GM10248 (cell line): ENCODE measurements around the gene MTHFD1L.

Source experiments
- CTCF ChIA-PET: fragments of 300-600 bp; sonication (Branson Sonifier 250); formaldehyde crosslinking; extraction: SDS; loops from one replicate; lab custom pipeline; 2021; ENCODE audit warnings: antibody characterized with exemption; lab: Yijun Ruan, JAX
- POLR2A ChIA-PET: fragments of 350-650 bp; sonication (Branson Sonifier 250); formaldehyde crosslinking; extraction: SDS; loops from one replicate; lab custom pipeline; 2020; ENCODE audit warnings: antibody characterized with exemption; lab: Yijun Ruan, JAX
- DNase-seq: peaks from one replicate; pipeline ENCODE4 v3.0.0; 2012; ENCODE audit errors: extremely low spot score
- TF ChIP-seq, protein P1 (sequence below): IDR thresholded peaks from 2 replicates; pipeline ENCODE4 v1.5.1; 2012; ENCODE audit warnings: mild to moderate bottlenecking, low read depth; ENCODE audit errors: extremely low read depth, missing control alignments, control extremely low read depth

Gene MTHFD1L

DNA sequence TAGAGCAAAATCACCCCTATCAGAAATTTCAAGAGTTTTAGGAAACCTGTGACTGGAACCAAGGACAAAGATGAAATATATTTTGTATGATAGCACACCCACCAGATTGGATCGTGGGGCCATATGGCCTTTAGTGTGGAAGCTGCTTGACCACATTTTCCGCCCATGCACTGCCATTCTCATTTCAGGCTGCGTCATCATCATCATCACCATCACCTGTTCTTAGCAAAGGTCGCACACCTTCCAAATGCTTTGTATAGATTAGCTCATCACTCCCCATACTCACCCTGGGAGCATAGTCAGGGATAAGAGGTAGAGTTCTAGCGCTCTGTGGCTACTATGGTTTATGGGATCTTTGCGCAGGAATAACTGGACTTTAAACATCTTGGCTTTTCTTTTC lies 185.7 kb downstream of the MTHFD1L start:
- DNase-seq = no peak
- ChIA-PET CTCF (interaction anchor here (0.7 to 1.5 kb wide), 4 partner anchors 9 to 159 kb away, joined by 3 to 6 read pairs (median 4); no protein-coding TSS in a partner anchor), POLR2A (no interaction called here)
- TF ChIP-seq, protein P1, sequence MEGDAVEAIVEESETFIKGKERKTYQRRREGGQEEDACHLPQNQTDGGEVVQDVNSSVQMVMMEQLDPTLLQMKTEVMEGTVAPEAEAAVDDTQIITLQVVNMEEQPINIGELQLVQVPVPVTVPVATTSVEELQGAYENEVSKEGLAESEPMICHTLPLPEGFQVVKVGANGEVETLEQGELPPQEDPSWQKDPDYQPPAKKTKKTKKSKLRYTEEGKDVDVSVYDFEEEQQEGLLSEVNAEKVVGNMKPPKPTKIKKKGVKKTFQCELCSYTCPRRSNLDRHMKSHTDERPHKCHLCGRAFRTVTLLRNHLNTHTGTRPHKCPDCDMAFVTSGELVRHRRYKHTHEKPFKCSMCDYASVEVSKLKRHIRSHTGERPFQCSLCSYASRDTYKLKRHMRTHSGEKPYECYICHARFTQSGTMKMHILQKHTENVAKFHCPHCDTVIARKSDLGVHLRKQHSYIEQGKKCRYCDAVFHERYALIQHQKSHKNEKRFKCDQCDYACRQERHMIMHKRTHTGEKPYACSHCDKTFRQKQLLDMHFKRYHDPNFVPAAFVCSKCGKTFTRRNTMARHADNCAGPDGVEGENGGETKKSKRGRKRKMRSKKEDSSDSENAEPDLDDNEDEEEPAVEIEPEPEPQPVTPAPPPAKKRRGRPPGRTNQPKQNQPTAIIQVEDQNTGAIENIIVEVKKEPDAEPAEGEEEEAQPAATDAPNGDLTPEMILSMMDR = no peak

DNA sequence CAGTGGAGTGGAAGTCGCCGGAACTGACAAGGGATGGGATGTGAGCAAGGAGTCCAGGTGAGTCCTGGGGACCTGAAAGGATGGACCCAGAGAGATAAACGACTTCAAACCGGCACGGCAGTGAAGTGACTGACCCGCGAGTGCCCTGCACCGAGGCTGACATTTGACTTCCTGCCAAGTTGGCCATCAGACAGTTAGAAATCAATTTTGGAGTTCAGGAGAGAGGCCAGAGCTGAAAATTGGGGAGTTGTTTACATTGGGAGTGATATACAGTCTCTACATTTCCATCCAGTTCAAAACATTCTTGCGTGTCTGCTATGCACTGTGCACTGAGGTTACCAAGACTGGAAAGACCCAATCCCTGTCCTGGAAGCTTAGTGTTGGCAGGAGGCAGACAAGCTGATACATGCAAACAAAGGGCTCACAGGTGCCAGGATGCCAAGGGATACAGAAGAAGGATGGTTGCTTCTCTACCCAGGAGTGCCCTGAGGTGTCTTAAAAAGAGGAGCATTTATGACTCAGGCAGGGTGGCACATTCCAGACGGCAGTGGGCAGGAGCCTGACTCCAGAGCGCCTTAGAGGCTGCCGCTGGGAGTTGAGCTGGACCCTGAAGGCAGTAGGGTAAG lies 186.6 kb downstream of the MTHFD1L start:
- DNase-seq = no peak
- TF ChIP-seq, protein P1 = no peak
- POLR2A ChIA-PET = no interaction called here
- CTCF ChIA-PET = interaction anchor here (1.0 to 1.2 kb wide), 3 partner anchors 10 to 38 kb away, joined by 3 to 8 read pairs (median 3); no protein-coding TSS in a partner anchor

DNA sequence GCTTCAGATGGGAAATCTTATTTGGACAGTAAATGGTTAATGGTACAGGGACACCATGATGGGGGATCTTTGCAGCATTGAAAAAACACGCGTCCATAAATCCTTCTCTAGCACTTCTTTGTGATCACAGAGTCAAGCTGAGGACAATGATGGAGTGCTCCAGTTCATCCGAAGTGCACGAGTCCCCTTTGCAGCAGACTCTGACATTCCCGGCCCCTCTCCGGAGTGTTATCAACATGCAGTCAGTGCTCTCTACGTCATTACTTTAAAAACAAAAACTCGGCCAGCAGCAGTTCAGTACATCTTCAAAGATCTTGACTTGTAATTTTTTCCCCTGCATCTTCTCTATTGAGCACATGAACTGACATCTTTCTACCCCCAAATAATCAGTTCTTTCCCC lies 188.8 kb downstream of the MTHFD1L start:
- TF ChIP-seq, protein P1 = no peak
- ChIA-PET POLR2A (no interaction called here), CTCF (interaction anchor here (0.6 to 2.6 kb wide), 4 partner anchors 9 to 40 kb away, joined by 3 to 12 read pairs (median 7); no protein-coding TSS in a partner anchor)
- DNase-seq = no peak

DNA sequence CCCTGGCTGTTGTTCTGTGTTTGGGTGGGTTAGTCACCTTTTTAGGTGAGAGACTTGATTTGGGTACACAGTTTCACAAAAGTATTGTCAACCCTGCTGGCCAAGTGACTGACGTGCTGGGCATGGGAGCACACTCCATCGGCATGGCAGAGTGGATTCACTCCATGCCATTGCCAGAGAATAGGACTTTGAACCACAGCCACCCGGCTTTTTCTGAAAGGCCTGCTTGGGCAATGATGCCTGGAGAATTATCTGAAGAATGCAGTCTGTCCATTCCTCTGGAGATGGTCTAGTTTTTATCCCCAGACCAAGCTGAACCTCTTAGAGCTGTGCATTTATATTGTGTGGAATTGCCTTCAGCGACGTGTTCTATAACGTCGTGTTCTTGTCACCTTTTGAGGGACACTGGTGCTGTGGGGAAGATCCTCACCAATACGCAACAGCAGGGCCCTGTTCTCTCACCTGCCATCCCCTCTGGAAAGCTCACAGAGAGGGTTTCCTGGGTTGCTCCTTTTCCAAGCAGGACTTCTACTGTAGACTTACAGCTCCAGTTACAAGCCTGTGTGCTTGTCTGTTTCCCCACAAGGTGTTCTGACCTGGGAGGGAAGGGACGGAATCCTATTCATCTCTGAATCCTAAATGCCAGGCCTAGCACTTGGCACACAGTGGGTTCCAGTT lies 190.9 kb downstream of the MTHFD1L start:
- POLR2A ChIA-PET = no interaction called here
- CTCF ChIA-PET = interaction anchor here (0.7 to 2.6 kb wide), 3 partner anchors 12 to 44 kb away, joined by 3 to 12 read pairs (median 11); no protein-coding TSS in a partner anchor
- no peak for DNase-seq
- TF ChIP-seq, protein P1 = no peak

DNA sequence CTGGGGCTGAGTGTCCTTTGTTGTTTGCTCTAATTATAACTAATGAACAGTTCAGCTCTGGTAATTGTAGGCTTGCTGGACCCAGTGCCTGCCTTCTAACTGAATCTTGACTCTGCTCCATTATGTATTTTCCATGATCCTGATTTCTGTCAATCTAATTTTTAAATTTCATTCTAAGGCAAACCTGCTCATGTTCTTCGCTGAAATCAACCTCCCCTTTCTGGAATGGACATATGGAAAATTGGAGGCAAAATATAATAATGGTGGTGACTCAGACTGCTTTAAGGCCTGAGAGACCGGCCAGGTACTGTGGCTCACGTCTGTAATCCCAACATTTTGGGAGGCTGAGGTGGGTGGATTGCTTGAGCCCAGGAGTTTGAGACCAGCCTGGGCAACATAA lies 191.6 kb downstream of the MTHFD1L start:
- POLR2A ChIA-PET = no interaction called here

DNA sequence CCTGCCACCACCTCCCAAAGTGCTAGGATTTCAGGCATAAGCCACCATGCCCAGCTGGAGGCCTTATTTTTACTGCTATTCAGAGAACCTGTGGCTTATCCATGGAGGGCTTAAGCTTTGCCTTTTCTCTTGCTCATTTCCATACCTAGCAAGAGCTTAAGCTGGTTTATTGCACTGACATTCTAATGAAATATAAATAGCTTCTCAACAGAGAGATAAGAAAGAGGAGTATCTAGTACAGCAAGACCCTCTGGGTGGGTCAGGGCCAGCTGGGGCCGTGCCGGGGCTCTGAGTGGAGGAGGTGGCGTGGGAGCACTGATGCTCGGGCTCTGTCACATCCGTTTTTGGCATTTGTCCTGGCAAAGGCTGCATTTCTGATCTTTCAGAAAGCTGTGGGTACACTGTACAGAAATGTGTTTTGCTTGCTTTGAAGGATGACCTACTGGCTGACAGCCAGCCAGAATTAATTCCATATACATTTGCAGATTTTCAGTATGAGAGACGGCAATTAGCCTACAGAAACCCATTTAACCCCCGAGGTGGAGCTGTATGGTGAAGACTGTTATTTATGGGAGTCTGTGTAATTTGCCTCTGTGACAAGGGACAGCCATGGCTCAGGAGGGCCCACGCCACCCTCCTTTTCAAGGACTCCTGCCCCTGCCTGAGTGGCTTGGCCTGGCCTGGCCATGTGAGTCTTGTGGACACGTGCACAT lies 192.7 kb downstream of the MTHFD1L start:
- DNase-seq = no peak
- POLR2A ChIA-PET = no interaction called here
- CTCF ChIA-PET = interaction anchor here (0.6 to 1.5 kb wide), 4 partner anchors 13 to 266 kb away, joined by 3 to 4 read pairs (median 4); no protein-coding TSS in a partner anchor
- TF ChIP-seq, protein P1 = no peak

More for the DNA sequence above, 191.6 kb downstream of the MTHFD1L start:
- CTCF ChIA-PET = interaction anchor here (0.6 kb wide), 1 partner anchor 267 kb away, joined by 3 read pairs; no protein-coding TSS in a partner anchor
- DNase-seq = no peak
- TF ChIP-seq, protein P1 = no peak
